ENCODE results near the gene TNFAIP8L2. TPM values are rescaled to one million over a fixed set of nuclear protein-coding genes. Genes with fewer than 3 reads are reported as not detected.

Gene TNFAIP8L2
- total and polyA plus RNA-seq, 2 of the 8 experiments (the other 6 are each of a cell fraction or from before 2014, with no cell fraction given), result not detected

GRCh38 chr1:151196292-151196800 is 39.9 kb downstream of the TNFAIP8L2 start (continued):
- TF ChIP-seq RBBP5 (IDR thresholded peaks at IDR 0.05; ENCODE audit: borderline replicate concordance, low read depth, low read length) (no peak), SIRT6 (IDR thresholded peaks at IDR 0.05; ENCODE audit: low read length) (no peak)

Measured in H1 (cell line).